ENCODE data around the gene GHRHR.

The GHRHR gene

GRCh38 chr7:30977222-30977621, 13.5 kb downstream of the GHRHR start:
- no peak for DNase-seq (ENCODE audit: low read depth)
- H3K4me3 ChIP-seq (ENCODE audit: low read depth, low read length): no peak overlapping the region
- TF ChIP-seq CTCF (conservative IDR thresholded peaks at IDR 0.05; ENCODE audit: low read depth, low read length): no peak

GRCh38 chr7:30977896-30978564, 14.3 kb downstream of the GHRHR start:
- DNase-seq (ENCODE audit: low read depth): peak; percentile 55

GRCh38 chr7:30979027-30979426, 15.3 kb downstream of the GHRHR start:
- no peak for DNase-seq (ENCODE audit: low read depth)
- TF ChIP-seq CTCF (conservative IDR thresholded peaks at IDR 0.05; ENCODE audit: low read depth, low read length): no peak
- no peak overlapping the region for H3K4me3 ChIP-seq (ENCODE audit: low read depth, low read length)

More at GRCh38 chr7:30977896-30978564, 14.3 kb downstream of the GHRHR start:
- TF ChIP-seq CTCF (conservative IDR thresholded peaks at IDR 0.05; ENCODE audit: low read depth, low read length): peak; percentile 78
- no peak overlapping the region for H3K4me3 ChIP-seq (ENCODE audit: low read depth, low read length)

- H3K4me3 ChIP-seq (ENCODE audit: low read depth, low read length): no peak overlapping the region
- no peak for TF ChIP-seq CTCF (conservative IDR thresholded peaks at IDR 0.05; ENCODE audit: low read depth, low read length)
- no peak for DNase-seq (ENCODE audit: low read depth)
Measured at GRCh38 chr7:30980194-30980593, 16.4 kb downstream of the GHRHR start.

GRCh38 chr7:30980751-30981150, 17.0 kb downstream of the GHRHR start:
- H3K4me3 ChIP-seq (ENCODE audit: low read depth, low read length): no peak overlapping the region
- TF ChIP-seq CTCF (conservative IDR thresholded peaks at IDR 0.05; ENCODE audit: low read depth, low read length): no peak
- no peak for DNase-seq (ENCODE audit: low read depth)

GRCh38 chr7:30983042-30983913, 19.5 kb downstream of the GHRHR start:
- no peak overlapping the region for H3K4me3 ChIP-seq (ENCODE audit: low read depth, low read length)
- TF ChIP-seq CTCF (conservative IDR thresholded peaks at IDR 0.05; ENCODE audit: low read depth, low read length): peak; percentile 91
- peak; percentile 89 for DNase-seq (ENCODE audit: low read depth)
